HepG2 (cell line): ENCODE results near the gene SFT2D1. TPM values are rescaled to one million over a fixed set of nuclear protein-coding genes. Genes with fewer than 3 reads are reported as not detected.

Experiments
- CENPT ChIP-seq: sonication (generic); formaldehyde crosslinking; IDR thresholded peaks from 2 replicates; pipeline ENCODE4 v1.8.0; 2022; ENCODE audit warnings: low read depth, mild to moderate bottlenecking, moderate library complexity, missing genetic modification reagents
- IRF2 ChIP-seq: IDR thresholded peaks from 2 replicates; pipeline ENCODE4 v1.6.1; 2018; ENCODE audit warnings: missing genetic modification reagents, missing compliant biosample characterization
- KDM5A ChIP-seq: fragments of 200-600 bp; sonication (generic); IDR thresholded peaks from 2 replicates; pipeline ENCODE4 v1.7.0; 2018; ENCODE audit warnings: antibody characterized with exemption, mild to moderate bottlenecking, low read length, borderline replicate concordance
- MIER2 ChIP-seq: IDR thresholded peaks from 2 replicates; pipeline ENCODE4 v1.6.1; 2016; ENCODE audit warnings: missing biosample characterization, missing genetic modification reagents
- NFE2 ChIP-seq: sonication (generic); formaldehyde crosslinking; IDR thresholded peaks from 2 replicates; pipeline ENCODE4 v1.4.0; 2020; ENCODE audit warnings: missing genetic modification reagents
- PHF8 ChIP-seq: sonication (generic); formaldehyde crosslinking; IDR thresholded peaks from 2 replicates; pipeline ENCODE4 v1.5.0; 2020; ENCODE audit warnings: missing genetic modification reagents
- PPARG ChIP-seq: conservative IDR thresholded peaks from 2 replicates; pipeline ENCODE4 v1.6.1; 2016; ENCODE audit warnings: missing biosample characterization, missing genetic modification reagents
- RBM39 ChIP-seq: fragments of 200-400 bp; formaldehyde crosslinking; IDR thresholded peaks from one replicate; pipeline ENCODE4 v1.6.1; 2018; ENCODE audit warnings: antibody characterized with exemption, mild to moderate bottlenecking, low read depth, low read length; ENCODE audit not compliant: poor library complexity, severe bottlenecking
- REXO4 ChIP-seq: sonication (generic); formaldehyde crosslinking; IDR thresholded peaks from 2 replicates; pipeline ENCODE4 v1.8.0; 2022; ENCODE audit warnings: missing genetic modification reagents, mild to moderate bottlenecking, borderline replicate concordance
- RORA ChIP-seq: sonication (generic); formaldehyde crosslinking; IDR thresholded peaks from 2 replicates; pipeline ENCODE4 v1.5.0; 2020; ENCODE audit warnings: mild to moderate bottlenecking, missing genetic modification reagents, moderate library complexity
- SAFB2 ChIP-seq: sonication (generic); formaldehyde crosslinking; IDR thresholded peaks from 2 replicates; pipeline ENCODE4 v1.5.1; 2020; ENCODE audit warnings: missing genetic modification reagents, low read depth, mild to moderate bottlenecking, borderline replicate concordance
- SETDB1 ChIP-seq: sonication (generic); formaldehyde crosslinking; IDR thresholded peaks from 2 replicates; pipeline ENCODE4 v1.5.1; 2020; ENCODE audit warnings: missing genetic modification reagents, mild to moderate bottlenecking, borderline replicate concordance
- SMAD3 ChIP-seq: sonication (generic); formaldehyde crosslinking; IDR thresholded peaks from 2 replicates; pipeline ENCODE4 v1.4.0; 2020; ENCODE audit warnings: missing genetic modification reagents
- SSRP1 ChIP-seq: IDR thresholded peaks from 2 replicates; pipeline ENCODE4 v1.6.1; 2016; ENCODE audit warnings: control low read depth
- TBX2 ChIP-seq: sonication (generic); formaldehyde crosslinking; IDR thresholded peaks from 2 replicates; pipeline ENCODE4 v1.5.0; 2020; ENCODE audit warnings: missing genetic modification reagents, mild to moderate bottlenecking, borderline replicate concordance
- ZC3H13 ChIP-seq: sonication (generic); formaldehyde crosslinking; IDR thresholded peaks from 2 replicates; pipeline ENCODE4 v1.8.1; 2023; ENCODE audit warnings: mild to moderate bottlenecking, missing genetic modification reagents, moderate library complexity
- ZFP62 ChIP-seq: sonication (generic); formaldehyde crosslinking; IDR thresholded peaks from 2 replicates; pipeline ENCODE4 v1.4.0; 2020; ENCODE audit warnings: missing genetic modification reagents
- ZFP90 ChIP-seq: sonication (generic); formaldehyde crosslinking; IDR thresholded peaks from 2 replicates; pipeline ENCODE4 v1.8.0; 2022; ENCODE audit warnings: missing genetic modification reagents, mild to moderate bottlenecking, inconsistent platforms, borderline replicate concordance
- ZNF24 ChIP-seq: fragments of 450-650 bp; IDR thresholded peaks from 2 replicates; pipeline ENCODE4 v1.6.1; 2017; ENCODE audit warnings: antibody characterized with exemption, mild to moderate bottlenecking
- ZNF451 ChIP-seq: sonication (generic); formaldehyde crosslinking; IDR thresholded peaks from 2 replicates; pipeline ENCODE4 v1.5.0; 2020; ENCODE audit warnings: mild to moderate bottlenecking, missing genetic modification reagents
- ZNF615 ChIP-seq: sonication (generic); formaldehyde crosslinking; IDR thresholded peaks from 2 replicates; pipeline ENCODE4 v1.5.0; 2020; ENCODE audit warnings: mild to moderate bottlenecking, missing genetic modification reagents, borderline replicate concordance
- ZNF782 ChIP-seq: sonication (generic); formaldehyde crosslinking; IDR thresholded peaks from 2 replicates; pipeline ENCODE4 v1.4.0; 2020; ENCODE audit warnings: missing genetic modification reagents, mild to moderate bottlenecking, borderline replicate concordance
- polyA plus RNA-seq, 8 experiments: library from polyadenylated mRNA; depleted of rRNA in 3 of 8; stranded (reverse) in 7 of 8; unstranded in 1 of 8; fragments of >200 nt; fragmentation: Illumina TruSeq in 4 of 8; extraction: Trizol in 4 of 8; gene quantifications; 2 replicates each; pipeline versions ENCODE4 v1.2.1 to v1.2.3, GENCODE V29; 2011 to 2016; ENCODE audit warnings: low read depth in 4 of 8, missing spikeins in 1 of 8, mixed read lengths in 1 of 8; ENCODE audit not compliant: insufficient read depth in 1 of 8
- total RNA-seq, 5 experiments: library from RNA; depleted of rRNA; stranded (reverse); fragments of >200 nt; fragmentation: Illumina TruSeq; extraction: Trizol; gene quantifications; 2 replicates each; pipeline ENCODE4 v1.2.3, GENCODE V29; 2016; ENCODE audit warnings: low read depth in 1 of 5
- TF ChIP-seq, protein P1 (sequence below): sonication (generic); formaldehyde crosslinking; IDR thresholded peaks from 2 replicates; pipeline ENCODE4 v1.9.0; 2021; ENCODE audit warnings: missing genetic modification reagents, mild to moderate bottlenecking, borderline replicate concordance
- TF ChIP-seq, protein P2 (sequence below): sonication (generic); formaldehyde crosslinking; IDR thresholded peaks from 2 replicates; pipeline ENCODE4 v1.4.0; 2020; ENCODE audit warnings: missing genetic modification reagents
- TF ChIP-seq, protein P3 (sequence below): sonication (generic); formaldehyde crosslinking; IDR thresholded peaks from 2 replicates; pipeline ENCODE4 v1.5.0; 2020; ENCODE audit warnings: mild to moderate bottlenecking, missing genetic modification reagents, borderline replicate concordance
- TF ChIP-seq, protein P4 (sequence below): sonication (generic); formaldehyde crosslinking; IDR thresholded peaks from 2 replicates; pipeline ENCODE4 v1.4.0; 2020; ENCODE audit warnings: missing genetic modification reagents

Gene SFT2D1
- total and polyA plus RNA-seq, 2 of the 13 experiments (the other 11 are each of a cell fraction or from before 2014, with no cell fraction given): 115 to 147 TPM

DNA sequence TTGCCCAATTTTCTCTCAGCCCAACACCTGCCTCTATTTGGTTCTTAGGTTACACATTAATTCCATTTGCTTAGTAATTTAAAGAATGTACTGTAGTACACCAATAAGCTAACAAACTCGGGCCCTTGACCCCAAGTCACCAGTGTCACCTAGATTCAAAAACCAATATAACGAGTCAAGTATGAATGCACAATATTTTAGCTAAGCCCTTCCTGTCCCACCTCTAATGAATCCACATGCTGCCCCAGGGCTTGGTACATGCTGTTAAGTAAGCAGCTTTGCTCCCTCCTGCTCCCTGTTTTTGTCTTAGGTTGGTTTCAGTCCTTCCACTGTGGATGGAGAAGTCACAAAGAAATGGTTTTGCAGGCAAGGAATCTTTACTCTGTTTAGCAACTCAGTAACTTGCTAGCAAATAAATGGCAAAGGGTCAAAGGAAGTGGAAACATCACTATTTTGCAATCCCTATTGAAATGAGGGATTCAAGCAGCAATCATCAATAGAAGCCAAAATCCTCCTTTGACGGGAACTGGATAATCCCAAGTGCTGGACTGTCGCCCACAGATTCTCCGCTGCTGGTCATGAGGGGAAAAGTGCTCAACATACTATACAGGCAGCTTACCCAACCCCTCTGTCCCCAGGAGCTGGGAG is 45.4 kb upstream of the SFT2D1 start (continued):
- TF ChIP-seq, protein P1, sequence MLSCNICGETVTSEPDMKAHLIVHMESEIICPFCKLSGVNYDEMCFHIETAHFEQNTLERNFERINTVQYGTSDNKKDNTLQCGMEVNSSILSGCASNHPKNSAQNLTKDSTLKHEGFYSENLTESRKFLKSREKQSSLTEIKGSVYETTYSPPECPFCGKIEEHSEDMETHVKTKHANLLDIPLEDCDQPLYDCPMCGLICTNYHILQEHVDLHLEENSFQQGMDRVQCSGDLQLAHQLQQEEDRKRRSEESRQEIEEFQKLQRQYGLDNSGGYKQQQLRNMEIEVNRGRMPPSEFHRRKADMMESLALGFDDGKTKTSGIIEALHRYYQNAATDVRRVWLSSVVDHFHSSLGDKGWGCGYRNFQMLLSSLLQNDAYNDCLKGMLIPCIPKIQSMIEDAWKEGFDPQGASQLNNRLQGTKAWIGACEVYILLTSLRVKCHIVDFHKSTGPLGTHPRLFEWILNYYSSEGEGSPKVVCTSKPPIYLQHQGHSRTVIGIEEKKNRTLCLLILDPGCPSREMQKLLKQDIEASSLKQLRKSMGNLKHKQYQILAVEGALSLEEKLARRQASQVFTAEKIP (CRISPR knock-in tag): no peak
- TF ChIP-seq SETDB1 (CRISPR knock-in tag): no peak
- no peak for TF ChIP-seq PHF8
- no peak for TF ChIP-seq RORA (CRISPR knock-in tag)
- peak; percentile 36; the same call in 1 of the 2 replicates for TF ChIP-seq ZNF782 (CRISPR knock-in tag)
- TF ChIP-seq, protein P2, sequence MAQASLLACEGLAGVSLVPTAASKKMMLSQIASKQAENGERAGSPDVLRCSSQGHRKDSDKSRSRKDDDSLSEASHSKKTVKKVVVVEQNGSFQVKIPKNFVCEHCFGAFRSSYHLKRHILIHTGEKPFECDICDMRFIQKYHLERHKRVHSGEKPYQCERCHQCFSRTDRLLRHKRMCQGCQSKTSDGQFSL (CRISPR knock-in tag): no peak
- TF ChIP-seq RBM39: no peak
- TF ChIP-seq ZFP90 (CRISPR knock-in tag): peak; percentile 65; the same call in 1 of the 2 replicates
- peak; percentile 97 for TF ChIP-seq PPARG (CRISPR knock-in tag)
- TF ChIP-seq, protein P3, sequence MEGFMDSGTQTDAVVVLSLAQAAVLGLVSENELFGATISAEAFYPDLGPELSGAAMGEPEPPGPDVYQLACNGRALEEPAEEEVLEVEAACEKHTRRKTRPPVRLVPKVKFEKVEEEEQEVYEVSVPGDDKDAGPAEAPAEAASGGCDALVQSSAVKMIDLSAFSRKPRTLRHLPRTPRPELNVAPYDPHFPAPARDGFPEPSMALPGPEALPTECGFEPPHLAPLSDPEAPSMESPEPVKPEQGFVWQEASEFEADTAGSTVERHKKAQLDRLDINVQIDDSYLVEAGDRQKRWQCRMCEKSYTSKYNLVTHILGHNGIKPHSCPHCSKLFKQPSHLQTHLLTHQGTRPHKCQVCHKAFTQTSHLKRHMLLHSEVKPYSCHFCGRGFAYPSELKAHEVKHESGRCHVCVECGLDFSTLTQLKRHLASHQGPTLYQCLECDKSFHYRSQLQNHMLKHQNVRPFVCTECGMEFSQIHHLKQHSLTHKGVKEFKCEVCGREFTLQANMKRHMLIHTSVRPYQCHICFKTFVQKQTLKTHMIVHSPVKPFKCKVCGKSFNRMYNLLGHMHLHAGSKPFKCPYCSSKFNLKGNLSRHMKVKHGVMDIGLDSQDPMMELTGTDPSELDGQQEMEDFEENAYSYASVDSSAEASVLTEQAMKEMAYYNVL (CRISPR knock-in tag): peak; percentile 67
- TF ChIP-seq ZC3H13 (CRISPR knock-in tag): no peak
- TF ChIP-seq SSRP1 (CRISPR knock-in tag): no peak
- no peak for TF ChIP-seq REXO4 (CRISPR knock-in tag)
- peak; percentile 90; the same call in 1 of the 2 replicates for TF ChIP-seq SMAD3 (CRISPR knock-in tag)
- TF ChIP-seq ZNF615 (CRISPR knock-in tag): peak; percentile 23; the same call in 1 of the 2 replicates
- TF ChIP-seq, protein P4, sequence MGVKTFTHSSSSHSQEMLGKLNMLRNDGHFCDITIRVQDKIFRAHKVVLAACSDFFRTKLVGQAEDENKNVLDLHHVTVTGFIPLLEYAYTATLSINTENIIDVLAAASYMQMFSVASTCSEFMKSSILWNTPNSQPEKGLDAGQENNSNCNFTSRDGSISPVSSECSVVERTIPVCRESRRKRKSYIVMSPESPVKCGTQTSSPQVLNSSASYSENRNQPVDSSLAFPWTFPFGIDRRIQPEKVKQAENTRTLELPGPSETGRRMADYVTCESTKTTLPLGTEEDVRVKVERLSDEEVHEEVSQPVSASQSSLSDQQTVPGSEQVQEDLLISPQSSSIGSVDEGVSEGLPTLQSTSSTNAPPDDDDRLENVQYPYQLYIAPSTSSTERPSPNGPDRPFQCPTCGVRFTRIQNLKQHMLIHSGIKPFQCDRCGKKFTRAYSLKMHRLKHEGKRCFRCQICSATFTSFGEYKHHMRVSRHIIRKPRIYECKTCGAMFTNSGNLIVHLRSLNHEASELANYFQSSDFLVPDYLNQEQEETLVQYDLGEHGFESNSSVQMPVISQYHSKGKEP (CRISPR knock-in tag): no peak
- no peak for TF ChIP-seq NFE2 (CRISPR knock-in tag)
- TF ChIP-seq CENPT: no peak
- no peak; the same call in 1 of the 2 replicates for TF ChIP-seq ZNF24
- no peak for TF ChIP-seq ZFP62
- no peak for TF ChIP-seq ZNF451
- TF ChIP-seq IRF2 (CRISPR knock-in tag): peak; percentile 50; the same call in 1 of the 2 replicates
- no peak for TF ChIP-seq SAFB2
- no peak; the same call in 1 of the 2 replicates for TF ChIP-seq KDM5A
- TF ChIP-seq MIER2 (CRISPR knock-in tag): peak; percentile 53; the same call in 1 of the 2 replicates
- peak; percentile 96 for TF ChIP-seq TBX2 (CRISPR knock-in tag)
